ENCODE measurements around the gene RFX2. TPM values are rescaled to one million over a fixed set of nuclear protein-coding genes. Genes with fewer than 3 reads are reported as not detected.

RFX2 gene
- total RNA-seq, 1 experiment from 2014 or later = 3.7 TPM

DNA sequence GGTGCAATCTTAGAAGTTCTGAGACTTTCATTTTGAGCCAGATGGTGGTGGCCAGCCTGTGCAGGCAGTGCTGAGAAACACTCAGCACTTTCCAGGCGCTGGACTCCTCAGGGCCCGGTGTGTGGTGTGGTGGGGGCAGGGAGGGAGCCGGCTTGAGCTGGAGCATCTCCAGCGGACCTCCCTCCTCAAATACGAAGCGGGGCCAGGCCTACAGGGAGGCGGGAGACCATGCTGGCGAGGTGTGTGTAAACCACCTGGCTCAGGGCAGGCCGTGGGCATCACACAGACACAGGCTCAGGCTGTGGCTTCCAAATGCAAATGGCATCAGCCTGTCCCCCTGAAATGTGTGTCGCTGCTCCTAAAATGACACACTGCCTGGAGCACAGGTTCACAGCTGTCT, 99.1 kb downstream of the RFX2 start:
- Histone ChIP-seq H3K4me2 (ENCODE audit: insufficient read depth, insufficient read length, low read length) (no peak overlapping the region), H3K27me3 (ENCODE audit: insufficient read depth, low read length) (no peaks in the 10 kb centered on the region), H2BK5ac (ENCODE audit: insufficient read length, low read length) (no peak overlapping the region), H3K4me1 (ENCODE audit: insufficient read depth, low read length) (no peaks in the 10 kb centered on the region), H3K79me2 (ENCODE audit: insufficient read depth, low read length) (no peaks in the 10 kb centered on the region), H3T11ph (ENCODE audit: low read length) (no peak overlapping the region), H4K91ac (ENCODE audit: insufficient read length, low read depth, low read length) (no peak overlapping the region), H4K20me1 (ENCODE audit: control insufficient read depth, insufficient read depth, insufficient read length) (no peaks in the 10 kb centered on the region), H4K5ac (ENCODE audit: insufficient read length, low read depth, low read length) (no peak overlapping the region), H3K23me2 (ENCODE audit: insufficient read length, low read depth, low read length, poor library complexity, severe bottlenecking) (no peaks in the 10 kb centered on the region), H3K79me1 (ENCODE audit: insufficient read depth, low read depth, low read length, poor library complexity, severe bottlenecking) (no peaks in the 10 kb centered on the region), H2BK12ac (ENCODE audit: insufficient read length, low read depth, low read length) (no peak overlapping the region), H2BK15ac (ENCODE audit: low read depth, low read length) (no peak overlapping the region), H2AK5ac (ENCODE audit: insufficient read length, low read length) (no peak overlapping the region), H2BK20ac (ENCODE audit: low read depth, low read length, poor library complexity, severe bottlenecking) (no peak overlapping the region), H2BK120ac (ENCODE audit: low read depth, low read length, poor library complexity, severe bottlenecking) (no peak overlapping the region), H3K9ac (ENCODE audit: extremely low read depth, insufficient read length, low read length) (no peak overlapping the region), H3K27ac (ENCODE audit: insufficient read length, low read depth, low read length) (no peak overlapping the region), H3K23ac (ENCODE audit: insufficient read length, low read depth, low read length) (no peak overlapping the region), H2AFZ (ENCODE audit: low read length) (no peak overlapping the region), H4K8ac (replicated peaks; ENCODE audit: insufficient read length, low read depth, low read length) (no peak overlapping the region), H3K56ac (ENCODE audit: insufficient read length, low read depth, low read length) (no peak overlapping the region), H3K14ac (ENCODE audit: insufficient read depth, low read length) (no peak overlapping the region; the same call in 1 of the 2 replicates), H3K18ac (ENCODE audit: insufficient read length, low read depth, low read length) (no peak overlapping the region), H3K9me3 (ENCODE audit: control insufficient read depth, low read depth, low read length) (no peaks in the 10 kb centered on the region), H3K4ac (ENCODE audit: low read depth, low read length) (no peak overlapping the region)
- Mint-ChIP-seq H3K36me3 (ENCODE audit: insufficient read depth in 1 of 3, low read depth in 3 of 3) (no peaks in the 10 kb centered on the region; a peak in 2 of 7 replicates), H3K27ac (no peak overlapping the region), H3K4me1 (0 out of 4 replicates have a peak, but pooled peaks cover 0 to 4% of the 10 kb centered on the region in 2 experiments), H3K9me3 (no peaks in the 10 kb centered on the region), H3K4me3 (no peak overlapping the region), H3K27me3 (ENCODE audit: low read depth) (peaks cover 19% of the 10 kb centered on the region)
- no CpG with 5 or more reads among the region's 10 CpGs for WGBS (ENCODE audit: extremely low coverage, insufficient read length, low lambda C conversion rate)
- DNase-seq = no peak
- no peak for TF ChIP-seq CTCF (conservative IDR thresholded peaks at IDR 0.05)
